Measurements from ENCODE around the gene CCDC81.

CCDC81 gene

DNA sequence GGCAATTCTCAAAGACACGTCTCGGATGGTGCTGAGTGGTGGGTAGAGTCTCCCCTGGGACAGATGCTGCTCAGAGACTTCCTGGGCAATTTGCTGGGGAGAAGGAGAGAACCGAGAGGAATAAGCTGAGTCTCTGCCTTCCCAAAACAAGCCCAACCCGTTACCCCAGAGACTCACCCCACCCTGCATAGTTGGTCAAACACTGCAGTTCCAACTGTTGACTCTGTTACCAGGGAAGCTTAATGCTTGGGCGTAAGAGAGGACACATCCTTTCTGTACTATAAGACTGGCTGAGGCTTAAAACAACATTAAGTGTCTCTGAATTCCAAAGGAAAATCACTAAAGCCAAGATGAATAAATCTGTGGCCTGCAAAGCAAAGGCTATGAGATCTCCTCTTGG is 68.1 kb downstream of the CCDC81 start:
- no peak for DNase-seq

DNA sequence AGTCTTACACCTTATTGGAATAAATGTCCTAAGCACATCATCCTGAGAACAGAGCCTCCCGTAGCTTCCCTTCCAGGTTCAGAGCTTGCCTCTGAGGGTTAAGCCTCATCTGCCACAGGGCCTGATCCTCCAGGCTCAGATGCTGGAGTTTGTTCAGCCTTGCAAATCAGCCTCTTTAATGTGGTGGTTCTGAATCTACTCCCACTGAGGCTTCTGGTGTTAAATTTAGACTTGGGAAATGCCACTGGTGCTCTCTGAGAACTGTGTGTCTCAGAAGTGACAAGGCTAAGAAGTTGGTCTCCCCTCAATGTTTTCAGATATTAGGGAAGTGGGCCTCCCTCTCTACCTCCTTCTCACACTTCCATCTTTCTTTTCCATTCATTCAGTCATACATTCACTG is 68.7 kb downstream of the CCDC81 start:
- no peak for DNase-seq

DNA sequence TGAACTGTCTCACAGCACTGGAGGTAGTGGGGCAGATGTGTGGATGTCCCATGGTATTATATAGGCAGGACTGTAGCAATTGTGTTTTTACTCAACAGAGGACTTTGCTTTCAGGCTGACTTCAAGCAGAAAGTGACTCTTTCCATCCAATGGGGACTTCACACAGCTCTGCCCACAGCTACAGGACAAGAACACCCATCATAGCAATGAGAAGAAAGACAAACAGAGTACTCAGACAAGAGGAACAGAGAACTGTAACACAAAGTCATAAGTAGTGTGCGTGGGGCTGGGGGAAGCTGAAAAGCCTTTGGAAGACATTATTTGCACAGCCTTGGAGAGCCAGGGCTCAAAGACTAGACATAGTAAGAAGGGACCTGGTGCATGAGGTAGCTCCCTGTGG is 70.3 kb downstream of the CCDC81 start:
- DNase-seq: no peak

DNA sequence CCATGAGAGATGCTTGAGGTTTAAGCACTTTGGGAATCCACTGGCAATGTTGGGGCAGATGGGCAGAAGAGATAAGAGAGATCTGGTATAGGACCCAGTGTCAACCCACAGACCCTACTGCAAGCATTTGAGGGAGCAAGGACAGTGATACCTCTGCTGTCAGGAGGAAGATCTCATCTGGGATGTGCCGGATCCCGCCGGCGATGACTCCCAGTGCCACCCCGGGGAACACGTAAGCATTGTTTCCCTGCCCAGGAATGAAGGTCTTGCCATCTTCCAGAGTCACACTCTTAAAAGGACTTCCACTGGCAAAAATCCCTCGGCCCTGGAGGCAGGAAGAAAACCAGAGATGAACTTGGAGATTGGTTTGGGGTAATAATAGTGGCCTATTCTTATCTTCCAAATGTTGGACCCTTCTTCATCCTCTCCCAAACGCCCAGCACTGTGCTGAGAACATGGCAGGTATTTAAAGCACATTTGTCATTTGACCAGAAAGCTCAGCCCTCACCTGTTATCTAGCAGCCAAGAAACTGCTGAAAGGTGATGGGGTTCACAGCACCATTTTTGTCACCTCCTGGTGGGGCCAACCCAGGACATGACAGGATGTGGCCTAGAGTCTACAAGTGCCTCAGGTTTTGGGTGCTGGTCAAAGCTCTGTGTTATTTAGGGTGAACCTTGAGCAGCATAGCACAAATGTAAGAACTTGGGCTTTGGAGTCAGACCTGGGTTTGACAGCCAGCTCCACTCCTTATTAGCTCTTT is 71.7 kb downstream of the CCDC81 start:
- no peak for DNase-seq

DNA sequence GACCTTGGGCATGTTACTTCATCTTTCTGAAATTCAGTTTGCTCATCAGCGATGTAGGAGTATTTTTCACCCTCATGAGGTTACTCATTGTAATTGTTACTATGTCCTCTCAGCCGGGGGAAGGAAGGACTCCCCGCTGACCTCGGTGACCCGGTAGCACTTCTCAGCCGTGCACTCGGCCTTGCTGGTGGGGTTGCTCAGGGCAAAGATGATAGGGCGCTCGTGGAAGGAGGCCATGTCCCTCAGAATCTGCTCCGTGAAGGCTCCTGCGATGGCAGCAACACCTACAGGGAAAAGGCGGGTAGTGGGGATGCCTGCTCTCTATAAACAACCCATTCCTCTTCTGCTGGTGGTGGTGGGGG is 72.2 kb downstream of the CCDC81 start:
- DNase-seq: no peak

DNA sequence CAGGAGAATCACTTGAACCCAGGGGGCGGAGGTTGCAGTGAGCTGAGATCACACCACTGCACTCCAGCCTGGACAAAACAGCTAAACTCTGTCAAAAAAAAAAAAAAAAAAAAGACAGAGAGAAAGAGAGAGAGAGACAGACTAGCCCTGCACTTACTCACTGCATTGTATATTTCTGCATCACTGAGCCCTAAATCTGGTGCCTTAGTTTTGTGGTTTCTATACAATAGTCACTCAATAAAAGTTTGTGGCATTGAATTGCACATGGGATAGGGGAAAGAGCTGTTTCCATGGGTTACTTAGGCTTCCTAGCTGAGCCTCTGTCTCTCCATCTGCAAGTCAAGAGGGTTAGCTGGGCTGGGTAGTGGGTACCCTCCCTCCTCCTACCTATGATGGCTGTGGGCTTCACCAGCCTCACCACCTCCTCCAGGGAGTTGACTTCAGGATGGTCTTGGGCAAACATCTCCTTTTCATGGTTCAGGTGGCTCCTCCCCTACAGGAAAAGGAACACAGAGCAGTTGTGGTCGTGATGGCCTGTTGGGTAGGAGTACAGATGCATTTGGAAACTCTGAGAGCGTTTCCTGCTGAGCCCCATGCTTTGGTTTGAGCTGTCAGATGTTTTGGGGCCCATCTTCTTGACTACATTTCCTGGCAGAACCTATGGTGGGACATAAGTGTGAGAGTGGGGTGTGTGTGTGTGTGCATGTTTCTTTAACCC is 73.2 kb downstream of the CCDC81 start:
- DNase-seq: no peak

DNA sequence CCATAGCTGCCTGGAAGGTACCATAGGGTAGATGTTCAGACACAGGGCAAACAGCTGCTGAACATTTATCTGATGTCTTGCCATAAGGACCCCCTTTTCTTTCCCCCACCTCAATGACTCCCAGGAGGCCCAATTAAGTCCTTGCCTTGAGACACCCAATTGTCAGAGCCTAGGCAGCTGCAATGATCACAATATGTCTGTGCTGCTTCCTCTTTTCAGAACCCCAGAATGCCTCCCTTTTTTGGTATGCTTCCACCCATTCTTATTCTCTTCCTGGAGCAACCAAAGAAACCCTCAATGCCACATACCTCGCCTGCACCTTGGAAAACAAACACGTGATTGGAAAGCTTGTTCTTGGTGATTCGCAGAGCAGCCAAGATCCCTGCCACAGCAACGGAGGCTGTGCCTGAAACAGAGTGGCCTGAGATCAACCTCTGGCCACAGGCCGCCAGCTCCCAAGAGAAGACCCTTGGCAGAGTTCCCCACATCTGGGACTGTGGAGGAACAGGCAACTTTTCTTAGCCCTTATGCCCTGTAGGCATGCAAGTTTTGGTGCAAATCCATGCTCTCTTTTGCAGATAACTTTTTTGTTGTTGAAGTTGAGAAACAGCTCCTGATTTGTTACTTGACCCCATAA is 75.4 kb downstream of the CCDC81 start:
- no peak for DNase-seq

DNA sequence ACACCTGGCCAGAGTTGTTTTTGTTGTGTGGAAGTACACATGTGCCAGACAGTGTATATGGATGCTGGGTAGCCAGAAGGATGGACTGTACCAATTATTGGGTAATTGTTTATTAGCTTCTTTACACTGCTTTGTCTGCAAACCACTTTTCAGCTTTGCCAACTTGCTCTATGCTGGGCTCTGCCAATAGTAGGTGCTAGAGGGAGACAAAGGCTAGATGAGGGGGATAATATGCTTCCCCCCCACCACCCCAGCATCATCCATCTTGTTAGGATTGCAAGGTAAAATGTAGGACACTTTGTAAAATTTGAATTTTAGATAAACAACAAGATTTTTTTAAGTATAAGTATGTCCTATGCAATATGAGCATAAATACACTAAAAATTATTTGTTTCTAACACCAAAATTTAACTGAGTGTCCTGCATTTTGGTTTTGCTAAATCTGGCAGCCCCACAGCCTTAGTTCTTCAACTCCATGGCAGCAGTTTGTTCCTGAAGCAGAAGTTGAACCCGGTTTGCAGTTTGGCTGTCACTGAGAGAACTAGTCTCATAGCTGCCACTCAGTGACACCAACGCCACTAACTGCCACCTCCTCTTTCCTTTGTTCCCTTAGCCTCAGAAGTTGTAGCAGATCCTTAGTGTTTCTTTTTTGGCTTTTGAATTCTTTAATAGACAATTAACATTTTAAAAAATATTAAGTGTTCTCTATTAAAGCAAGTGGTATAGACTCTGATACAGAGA is 78.8 kb downstream of the CCDC81 start:
- DNase-seq: no peak

DNA sequence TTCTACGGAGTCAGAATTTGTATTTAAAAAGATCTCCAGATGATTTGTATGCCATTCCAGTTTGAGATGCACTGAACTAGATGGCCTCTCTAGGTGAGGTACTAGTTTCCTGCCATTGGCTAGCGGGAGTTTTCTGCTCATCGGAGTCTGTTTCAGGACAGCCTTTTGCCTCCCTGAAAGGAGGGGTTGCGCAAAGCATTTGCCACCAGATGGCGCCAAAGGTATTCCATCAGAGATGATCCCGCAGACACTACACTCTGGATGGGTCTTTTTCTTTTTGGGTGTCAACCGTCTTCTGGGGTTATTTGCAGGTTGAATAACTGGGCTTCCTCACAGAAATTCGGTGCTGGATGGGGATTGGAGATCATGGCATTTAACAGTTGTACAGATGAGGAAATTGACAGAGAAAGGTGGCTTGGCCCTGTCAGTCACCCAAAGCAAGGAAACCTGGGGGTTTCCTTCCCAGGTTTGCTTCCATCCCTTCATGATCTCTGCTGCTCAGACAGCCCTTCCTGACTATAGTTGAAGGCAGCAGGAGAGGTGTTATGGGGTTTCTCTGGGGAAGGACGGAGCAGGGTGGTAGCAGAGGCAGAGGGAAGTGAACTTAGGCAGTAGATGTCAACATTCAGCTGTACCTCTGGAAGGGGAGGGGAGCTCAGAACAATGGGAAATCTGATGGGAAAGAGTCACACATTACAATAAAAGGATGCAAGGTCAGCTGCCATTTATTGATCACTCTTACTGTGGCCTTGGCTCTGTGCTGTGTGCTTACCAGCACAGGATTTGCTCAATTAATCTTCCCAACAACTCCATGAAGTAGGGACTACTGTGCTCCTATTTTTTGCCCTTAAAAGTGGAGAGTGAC is 81.6 kb downstream of the CCDC81 start:
- no peak for DNase-seq

DNA sequence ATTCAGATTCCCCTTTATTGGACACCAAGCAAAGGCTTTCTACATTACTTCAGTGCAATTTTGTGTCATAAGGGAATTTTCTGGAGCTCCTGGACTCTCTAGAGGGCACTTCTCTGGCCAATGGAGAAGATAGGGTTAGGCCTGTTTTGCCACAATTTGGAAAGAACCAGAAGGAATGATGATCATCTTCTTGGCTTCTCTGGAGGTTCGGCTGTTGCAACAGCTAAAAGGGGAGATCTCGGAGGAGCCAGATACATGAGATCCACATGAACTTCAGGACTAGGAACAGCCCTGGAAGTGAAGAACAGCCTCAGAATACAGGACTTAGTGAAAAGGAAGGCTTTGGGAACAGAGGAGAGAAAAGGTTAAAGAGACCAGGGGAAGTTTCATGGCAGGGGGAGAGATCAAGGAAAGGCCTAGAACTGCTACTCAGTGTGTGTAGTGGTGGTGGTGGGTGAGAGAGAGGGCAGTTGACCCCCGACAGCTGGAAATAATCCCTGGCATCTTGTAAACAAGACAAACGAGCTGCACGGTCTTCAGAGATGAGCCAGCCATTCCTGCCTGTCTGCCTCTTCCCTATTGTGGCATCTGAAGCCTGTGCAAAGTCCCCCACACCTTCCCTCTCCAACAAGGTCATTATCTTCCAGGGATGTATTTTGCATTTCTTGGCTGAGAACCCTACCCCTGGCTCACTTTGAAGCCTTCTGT is 83.8 kb downstream of the CCDC81 start:
- DNase-seq: no peak

DNA sequence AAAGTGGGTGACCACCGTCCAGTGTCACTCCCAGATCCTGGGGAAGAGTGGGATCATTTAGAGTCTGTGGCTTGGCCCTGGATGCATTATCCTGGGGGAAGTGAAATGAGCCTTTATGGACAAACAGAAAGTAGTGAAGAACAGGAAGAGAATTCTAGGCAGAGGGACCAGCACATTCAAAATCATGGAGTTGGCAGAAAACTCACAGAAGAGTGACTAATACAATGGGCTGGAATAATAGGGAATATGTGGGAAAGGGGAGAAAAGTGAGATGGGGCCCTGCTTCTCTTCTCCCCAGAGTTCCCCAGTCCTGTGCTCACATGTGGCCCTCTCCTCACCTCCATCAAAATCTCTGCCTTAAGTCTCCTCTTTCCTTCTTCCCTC is 84.3 kb downstream of the CCDC81 start:
- DNase-seq: no peak

DNA sequence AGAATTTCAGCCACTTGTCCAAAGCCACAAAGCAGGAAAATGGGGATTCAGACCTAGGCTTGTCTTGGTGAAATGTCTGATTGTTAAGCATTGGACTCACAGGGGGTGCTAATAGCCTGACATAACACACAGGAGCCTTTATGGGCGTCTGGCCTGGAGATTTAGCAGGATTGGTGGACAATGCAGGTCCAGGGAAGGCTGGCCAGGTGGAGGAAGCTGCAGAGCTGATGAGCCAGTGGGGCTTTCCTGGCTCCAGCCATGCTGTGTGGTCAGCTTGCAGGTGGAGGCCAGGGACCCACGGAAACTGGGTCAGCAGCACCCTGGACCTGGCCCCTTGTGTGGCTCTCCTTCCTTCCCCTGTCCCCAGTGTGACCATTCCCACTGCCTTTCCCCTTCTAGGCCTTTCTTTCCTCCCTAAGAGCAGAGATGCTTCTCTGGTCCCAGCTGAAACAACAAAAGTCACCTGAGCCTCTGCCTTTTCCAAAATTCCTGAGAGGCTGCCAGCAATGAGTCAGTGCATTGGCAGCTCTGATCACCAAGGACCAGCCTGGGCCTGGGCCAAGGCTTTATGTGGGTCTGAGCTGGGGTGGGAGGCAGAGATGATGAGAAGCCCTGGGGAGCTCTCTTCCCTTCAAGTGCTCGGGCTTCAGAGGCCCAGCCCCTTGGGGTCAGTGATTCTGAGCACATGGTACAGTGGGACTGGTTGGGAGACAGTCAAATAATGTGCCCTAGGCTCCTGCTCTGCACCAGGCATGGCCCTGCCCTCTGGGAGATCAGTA is 85.2 kb downstream of the CCDC81 start:
- no peak for DNase-seq

DNA sequence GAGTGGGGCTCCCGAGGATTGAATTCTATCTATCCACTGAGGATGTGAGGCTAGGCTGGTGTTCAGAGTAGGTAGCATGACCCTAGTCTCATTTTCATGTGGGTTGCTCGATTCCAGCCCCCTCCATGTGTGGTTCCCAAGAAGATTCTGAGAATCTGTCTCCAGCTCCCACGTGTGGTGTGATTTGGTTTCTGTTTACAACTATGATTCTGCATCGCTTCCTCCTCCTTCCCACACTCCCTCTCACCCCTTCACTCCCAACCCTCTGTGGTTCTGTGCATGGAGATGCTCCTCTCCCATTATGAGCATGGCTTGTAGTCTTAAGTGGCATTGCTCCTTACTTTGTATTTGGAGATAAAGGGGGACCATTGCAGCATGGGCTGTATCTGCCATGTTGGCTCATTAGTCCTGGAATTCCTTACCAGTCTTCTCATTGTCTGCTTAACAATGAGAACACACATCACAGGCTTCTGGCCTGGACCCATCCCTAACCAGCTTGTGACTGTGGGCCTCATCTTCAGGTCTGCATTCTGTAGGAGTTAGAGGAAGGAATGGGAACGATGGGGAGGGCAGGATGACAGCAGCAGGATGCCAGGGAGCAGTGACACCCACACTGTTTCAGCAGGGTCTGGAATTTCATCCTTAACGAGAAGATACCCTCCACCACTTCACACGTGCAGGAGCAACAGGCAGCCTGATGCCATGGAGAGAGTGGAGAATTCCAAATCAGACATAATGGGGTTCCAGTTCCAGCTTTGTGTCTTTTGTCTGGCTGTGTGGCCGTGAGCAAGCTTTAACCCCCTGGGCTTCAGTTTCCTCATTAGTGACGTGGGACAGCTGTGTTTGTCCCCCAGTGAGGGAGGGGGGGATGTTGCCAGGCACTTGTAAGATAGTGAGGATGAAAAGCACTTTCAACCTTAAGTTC is 86.0 kb downstream of the CCDC81 start:
- no peak for DNase-seq

DNA sequence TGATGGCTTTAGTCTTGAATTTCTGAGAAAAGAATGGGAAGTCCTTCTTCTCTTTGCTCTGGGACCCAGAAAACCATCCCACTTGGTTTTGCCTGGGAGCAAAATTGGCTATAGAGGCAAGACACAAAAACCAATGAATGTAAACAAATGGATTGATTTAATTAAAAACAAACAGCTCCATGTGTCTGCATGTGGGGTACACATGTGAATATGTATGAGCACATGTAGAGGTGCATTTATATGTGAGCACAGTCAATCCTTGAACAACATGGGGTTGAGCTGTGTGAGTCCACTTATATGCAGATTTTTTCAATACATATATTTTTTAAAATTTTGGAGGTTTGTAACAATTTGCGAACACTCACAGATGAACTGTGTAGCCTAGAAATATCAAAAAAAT is 87.2 kb downstream of the CCDC81 start:
- DNase-seq: no peak

DNA sequence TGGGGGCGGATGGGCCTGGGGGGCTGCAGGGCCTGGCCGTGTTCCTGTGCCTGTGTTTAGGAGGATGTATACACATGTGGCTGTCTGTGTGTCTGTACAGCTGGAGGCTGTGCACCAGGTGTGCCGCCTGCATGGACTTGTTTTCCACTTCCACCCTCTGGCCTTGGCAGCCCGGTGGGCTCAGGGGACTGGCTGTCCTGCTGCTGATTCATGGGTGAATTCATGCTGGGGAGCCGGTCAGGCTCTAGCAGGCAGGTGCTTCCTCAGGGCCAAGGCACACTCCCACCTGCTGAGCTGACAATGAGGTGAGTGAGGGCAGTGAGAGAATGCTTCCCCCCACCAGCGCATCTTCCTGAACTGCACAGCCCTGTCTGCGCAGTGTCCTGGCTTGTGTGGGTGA is 88.4 kb downstream of the CCDC81 start:
- no peak for DNase-seq

DNA sequence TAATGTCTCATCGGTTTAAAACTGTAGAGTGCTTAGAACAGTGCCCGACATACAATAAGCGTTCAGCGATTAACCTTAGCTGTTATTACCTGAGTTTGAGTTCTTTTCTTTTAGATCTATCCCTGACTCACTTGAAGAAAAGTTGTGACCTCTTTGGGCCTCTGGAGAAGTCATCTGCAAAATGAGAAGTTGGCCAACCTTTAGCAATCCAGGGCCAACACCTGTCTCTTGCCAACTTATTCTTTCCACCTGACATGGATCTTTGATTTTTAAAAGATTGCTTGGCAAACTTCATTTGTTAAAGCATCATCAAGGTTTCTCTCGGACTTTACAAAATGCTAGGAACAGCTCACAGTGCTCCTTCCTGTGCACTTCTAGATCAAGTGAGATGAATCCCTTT is 89.3 kb downstream of the CCDC81 start:
- no peak for DNase-seq

DNA sequence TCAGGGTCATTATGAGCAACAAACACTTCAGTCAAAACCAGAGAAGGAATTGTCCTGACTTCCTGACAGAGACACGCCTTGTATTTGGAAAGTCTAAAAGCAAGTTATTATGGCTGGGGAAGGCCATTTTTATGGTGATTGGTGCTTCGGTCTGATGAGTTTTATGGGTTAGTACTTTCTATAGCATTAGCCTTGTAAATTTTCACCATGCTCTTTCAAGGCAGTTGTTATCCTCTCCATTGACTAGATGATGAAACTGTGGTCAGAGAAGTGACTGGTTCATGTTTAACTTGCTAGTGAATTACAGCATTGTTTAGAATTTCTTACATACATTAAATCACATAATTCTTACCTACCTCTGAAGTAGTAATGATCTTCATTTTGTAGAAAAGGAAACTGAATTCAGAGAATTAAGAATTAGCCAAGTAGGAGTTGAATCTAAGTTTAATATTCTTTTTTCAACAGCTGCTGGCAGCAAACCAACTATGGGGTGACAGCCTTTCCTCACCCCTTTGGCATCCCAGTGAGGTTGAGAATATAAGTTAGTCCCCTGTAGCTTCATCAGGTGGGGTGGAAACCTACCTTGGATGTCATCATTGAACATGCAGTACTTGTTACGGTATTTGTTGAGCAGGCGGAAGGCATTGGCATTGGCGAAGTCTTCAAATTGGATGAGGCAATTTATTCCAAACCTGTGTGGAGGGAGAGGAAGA is 90.0 kb downstream of the CCDC81 start:
- DNase-seq: no peak

DNA sequence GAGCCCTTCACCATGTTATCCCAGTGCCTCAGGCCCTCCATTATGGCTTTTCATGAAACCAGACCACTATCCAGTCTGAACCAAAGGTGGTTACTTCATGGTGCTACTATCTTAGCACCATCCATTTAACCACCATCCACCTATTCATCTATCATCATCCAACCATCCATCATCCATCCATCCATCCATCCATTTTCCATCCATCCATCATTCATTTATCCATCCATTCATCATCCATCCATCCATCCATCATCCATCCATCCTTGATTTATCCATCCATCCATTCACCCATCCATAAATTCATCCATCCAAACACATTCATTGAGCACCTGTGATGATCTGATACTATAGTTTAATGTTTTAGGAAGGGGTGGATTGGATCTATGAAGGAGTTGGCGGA is 93.5 kb downstream of the CCDC81 start:
- no peak for DNase-seq
